K562 (cell line): Measurements from ENCODE around the gene SCAP. TPM values are rescaled to one million over a fixed set of nuclear protein-coding genes. Genes with fewer than 3 reads are reported as not detected.

ENCODE experiments used
- ATAC-seq: fragments of 200-7000 bp; cut with Tn5 transposase; 3 replicates; pipeline ENCODE4 v1.9.1; 2020; ENCODE audit warnings: moderate library complexity
- BruUV-seq: library from RNA; stranded (reverse); fragments of 400-500 nt; replicated peaks from 2 replicates; lab custom pipeline; 2021; lab: Mats Ljungman, UMichigan
- CTCF ChIA-PET: fragments of 300-600 bp; formaldehyde crosslinking; extraction: SDS; loops from one replicate; lab custom pipeline; 2021; ENCODE audit warnings: low intra/inter-chr PET ratio; lab: Yijun Ruan, JAX
- POLR2A ChIA-PET: fragments of 300-600, 350-650 bp; sonication (Branson Sonifier 250); formaldehyde crosslinking; extraction: SDS; loops from one replicate; lab custom pipeline; 2021; ENCODE audit warnings: antibody characterized with exemption, inconsistent platforms; lab: Yijun Ruan, JAX
- DNase-seq, 4 experiments: peaks; one replicate each; pipeline versions ENCODE4 v3.0.0 to v3.0.0-alpha.2; 2011 to 2018; ENCODE audit warnings: low spot score in 3 of 4, mixed read lengths in 3 of 4; ENCODE audit errors: extremely low read depth in 1 of 4
- FAIRE-seq: peaks from 2 replicates; lab custom pipeline; 2011; peaks lifted over from hg19 to GRCh38; lab: Jason Lieb, UNC
- H2AFZ ChIP-seq: 2 replicates; pipeline ENCODE4 v1.6.0; 2011; ENCODE audit warnings: low read depth, low read length, control low read depth, inconsistent platforms
- H3K27ac ChIP-seq: fragments of 200-600 bp; 3 replicates; pipeline ENCODE4 v1.8.0; 2011; ENCODE audit warnings: low read depth, mild to moderate bottlenecking, control low read depth, inconsistent platforms, low read length, moderate library complexity, mixed read lengths; ENCODE audit errors: extremely low read depth
- H3K27me3 ChIP-seq, 2 experiments: fragments of 300-600 bp in 1 of 2; 2 replicates in 1 of 2; 3 replicates in 1 of 2; pipeline versions ENCODE4 v1.6.0 to v1.8.0; 2011; ENCODE audit warnings: inconsistent platforms in 2 of 2, low read length in 2 of 2, mild to moderate bottlenecking in 1 of 2, mixed read lengths in 1 of 2, moderate library complexity in 1 of 2; ENCODE audit not compliant: control insufficient read depth in 2 of 2, insufficient read depth in 2 of 2
- H3K36me3 ChIP-seq: fragments of 300-600 bp; 3 replicates; pipeline ENCODE4 v1.8.0; 2011; ENCODE audit warnings: mild to moderate bottlenecking, low read length, inconsistent platforms; ENCODE audit not compliant: control insufficient read depth, insufficient read depth
- H3K4me1 ChIP-seq, 2 experiments: fragments of 200-600 bp in 1 of 2; replicated peaks in 1 of 2; 2 replicates in 1 of 2; 3 replicates in 1 of 2; pipeline versions ENCODE4 v1.5.1 to v1.8.0; 2011; ENCODE audit warnings: inconsistent platforms in 2 of 2, low read length in 2 of 2, mild to moderate bottlenecking in 1 of 2, mixed read lengths in 1 of 2, moderate library complexity in 1 of 2; ENCODE audit not compliant: control insufficient read depth in 2 of 2, insufficient read depth in 2 of 2
- H3K4me2 ChIP-seq: 2 replicates; pipeline ENCODE4 v1.6.1; 2011; ENCODE audit warnings: low read length, control low read depth, inconsistent platforms, mixed read lengths; ENCODE audit not compliant: insufficient read depth
- H3K4me3 ChIP-seq: fragments of 200-600 bp; sonication (generic), shearing (Covaris generic); 2 replicates; pipeline ENCODE4 v1.5.1; 2016; ENCODE audit warnings: control low read depth, inconsistent platforms
- H3K79me2 ChIP-seq: fragments of 200-600 bp; 3 replicates; pipeline ENCODE4 v1.8.0; 2011; ENCODE audit warnings: low read length, inconsistent platforms; ENCODE audit not compliant: control insufficient read depth, insufficient read depth
- H3K9ac ChIP-seq, 2 experiments: 2 replicates each; pipeline versions ENCODE4 v1.6.0 to v1.6.1; 2011; ENCODE audit warnings: low read depth in 2 of 2, low read length in 2 of 2, control low read depth in 1 of 2, inconsistent platforms in 1 of 2, mild to moderate bottlenecking in 1 of 2, mixed read lengths in 1 of 2; ENCODE audit not compliant: insufficient read depth in 1 of 2
- H3K9me1 ChIP-seq: one replicate; pipeline ENCODE4 v1.6.0; 2011; ENCODE audit warnings: inconsistent platforms, mild to moderate bottlenecking, low read length, moderate library complexity; ENCODE audit not compliant: control insufficient read depth, insufficient read depth
- H3K9me3 ChIP-seq: replicated peaks from 2 replicates; pipeline ENCODE4 v1.5.1; 2011; ENCODE audit warnings: low read depth, low read length, inconsistent platforms; ENCODE audit not compliant: control insufficient read depth, insufficient read depth
- H4K20me1 ChIP-seq: replicated peaks from 2 replicates; pipeline ENCODE4 v1.6.1; 2011; ENCODE audit warnings: low read length, inconsistent platforms, mixed read lengths; ENCODE audit not compliant: control insufficient read depth, insufficient read depth
- DACH1 ChIP-seq: fragments of 450-650 bp; IDR thresholded peaks from 2 replicates; pipeline ENCODE4 v1.6.1; 2018; ENCODE audit not compliant: partially characterized antibody
- DIDO1 ChIP-seq: fragments of 450-650 bp; IDR thresholded peaks from 2 replicates; pipeline ENCODE4 v1.6.1; 2016; ENCODE audit warnings: low read depth, missing biosample characterization, missing genetic modification characterization
- MIER1 ChIP-seq: fragments of 450-650 bp; IDR thresholded peaks from 2 replicates; pipeline ENCODE4 v1.6.1; 2016; ENCODE audit warnings: antibody characterized with exemption, mild to moderate bottlenecking, low read depth
- RUNX1 ChIP-seq: sonication (generic); IDR thresholded peaks from 2 replicates; pipeline ENCODE4 v1.6.1; 2016; ENCODE audit warnings: antibody characterized with exemption, low read depth
- TARDBP ChIP-seq: fragments of 450-650 bp; IDR thresholded peaks from 2 replicates; pipeline ENCODE4 v1.6.1; 2016
- YY1 ChIP-seq, 3 experiments: IDR thresholded peaks; 2 replicates each; pipeline ENCODE4 v1.6.1; 2011; ENCODE audit warnings: low read length in 2 of 3, mild to moderate bottlenecking in 2 of 3, moderate library complexity in 2 of 3, borderline replicate concordance in 1 of 3, control low read depth in 1 of 3, low read depth in 1 of 3; ENCODE audit not compliant: insufficient read depth in 3 of 3, insufficient replicate concordance in 2 of 3, control insufficient read depth in 1 of 3, insufficient read length in 1 of 3; ENCODE audit errors: extremely low read depth in 1 of 3
- ZBTB17 ChIP-seq: fragments of 450-650 bp; formaldehyde crosslinking; IDR thresholded peaks from 2 replicates; pipeline ENCODE4 v1.4.0; 2020; ENCODE audit warnings: mild to moderate bottlenecking
- ZNF589 ChIP-seq: fragments of 200-800 bp; sonication (Bioruptor generic); IDR thresholded peaks from 2 replicates; pipeline ENCODE4 v1.6.1; 2016; ENCODE audit warnings: low read depth, missing genetic modification characterization, missing compliant biosample characterization
- WGBS: fragments of 100-300 bp; shearing (Covaris generic); methylation state at CpG from one replicate; pipeline ENCODE4 v1.1.6; 2016; ENCODE audit warnings: low coverage, mixed read lengths; ENCODE audit not compliant: insufficient coverage; ENCODE audit errors: missing lambda C conversion rate; 5-methylcytosine and 5-hydroxymethylcytosine counted together
- in situ Hi-C: fragments of 300-500 bp; cut with MboI; formaldehyde crosslinking; loops from 4 replicates; pipeline ENCODE4 v1.15.0; 2018; ENCODE audit warnings: inconsistent platforms, mixed read lengths
- intact Hi-C: fragments of 100-400 bp; cut with micrococcal nuclease; formaldehyde crosslinking; loops from 2 replicates; pipeline ENCODE4 v1.14.2; 2022
- polyA plus RNA-seq, 8 experiments: library from polyadenylated mRNA; depleted of rRNA in 4 of 8; stranded (reverse) in 5 of 8; unstranded in 3 of 8; fragments of >200 nt; fragmentation: Nextera tagmentation in 2 of 8; fragmentation: Illumina TruSeq in 1 of 8; extraction: Ambion mirVana in 2 of 8; extraction: Trizol in 1 of 8; gene quantifications; 2 replicates each; pipeline versions ENCODE4 v1.2.1 to v1.2.3, GENCODE V29; 2011 to 2014; ENCODE audit warnings: inconsistent platforms in 1 of 8, missing spikeins in 1 of 8
- total RNA-seq, 7 experiments: library from RNA; depleted of rRNA in 6 of 7; stranded (reverse); fragments of >200 nt in 6 of 7; fragmentation: Illumina TruSeq in 2 of 7; extraction: Trizol in 2 of 7; gene quantifications; 2 replicates each; pipeline versions ENCODE4 v1.2.1 to v1.2.3, GENCODE V29; 2011 to 2021; ENCODE audit warnings: low replicate concordance in 1 of 7
- TF ChIP-seq, protein P1 (sequence below): fragments of 450-650 bp; IDR thresholded peaks from 2 replicates; pipeline ENCODE4 v1.6.1; 2016; ENCODE audit warnings: low read depth, mild to moderate bottlenecking, moderate library complexity
- TF ChIP-seq, protein P2 (sequence below): fragments of 250-450 bp; sonication (Bioruptor Pico); IDR thresholded peaks from 2 replicates; pipeline ENCODE4 v1.5.0; 2020; ENCODE audit warnings: mild to moderate bottlenecking
- TF ChIP-seq, protein P3 (sequence below): sonication (generic); formaldehyde crosslinking; IDR thresholded peaks from 2 replicates; pipeline ENCODE4 v1.8.0; 2022; ENCODE audit warnings: missing genetic modification reagents, mild to moderate bottlenecking, borderline replicate concordance

SCAP gene
- total and polyA plus RNA-seq, 9 of the 15 experiments (the other 6 are each of a cell fraction or from before 2014, with no cell fraction given) = 2.6 to 104 (median 37.8) TPM

DNA sequence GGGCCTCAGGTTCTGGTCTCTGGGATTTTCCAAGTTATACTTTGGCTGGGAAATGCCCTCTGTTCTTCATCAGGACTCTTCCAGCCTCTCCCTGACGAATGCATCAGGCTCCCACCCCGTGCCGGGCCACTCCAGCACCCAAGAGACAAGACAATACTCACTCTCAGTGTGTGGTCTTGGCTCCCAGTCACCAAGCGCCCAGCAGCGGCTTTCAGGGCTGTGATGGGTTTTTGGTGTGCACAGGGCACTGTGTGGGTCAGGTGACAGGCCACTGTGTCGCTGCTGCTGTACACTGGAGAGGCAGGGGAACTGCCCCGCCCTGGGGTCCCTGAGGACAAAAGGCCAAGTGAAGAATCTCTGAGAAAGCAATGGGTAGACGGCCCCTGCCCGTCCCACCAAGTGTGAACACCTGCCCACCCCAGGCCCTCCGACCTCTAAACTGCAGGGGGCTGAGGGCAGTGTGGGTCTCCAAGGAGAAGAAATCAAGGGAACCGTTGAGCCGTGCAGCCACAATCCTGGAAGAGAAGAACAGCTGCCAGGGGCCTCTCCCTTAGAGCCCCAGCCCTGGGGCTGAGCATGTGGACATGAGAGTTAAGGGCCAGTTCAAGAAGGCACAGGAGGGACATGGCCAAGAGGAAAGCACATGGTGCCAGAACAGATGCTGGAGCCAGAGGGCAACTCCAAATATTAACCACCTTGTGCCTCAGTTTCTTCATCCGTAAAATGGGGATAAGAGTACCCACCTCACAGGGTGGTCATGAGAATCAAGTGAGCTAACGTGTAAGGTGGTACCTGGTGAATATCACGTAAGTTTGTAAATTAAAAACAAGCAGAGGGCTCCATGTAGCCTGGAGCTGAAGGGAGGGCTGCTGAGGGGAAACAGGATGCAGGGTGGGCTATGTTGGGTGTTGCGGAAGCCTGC lies 60.8 kb downstream of the SCAP start:
- Histone ChIP-seq H3K4me3 (no peak overlapping the region), H3K27ac (no peak overlapping the region), H3K36me3 (peaks cover 87% of the 10 kb centered on the region; the same call in 2 of the 3 replicates), H3K4me2 (no peak overlapping the region), H3K79me2 (no peaks in the 10 kb centered on the region), H2AFZ (no peak overlapping the region), H3K9ac (peak overlapping the region in 1 of 2 experiments; percentile 66; a peak in 1 of 4 replicates), H3K4me1 (peaks cover 0 to 40% of the 10 kb centered on the region in 2 experiments; a peak in 1 of 5 replicates), H3K27me3 (no peaks in the 10 kb centered on the region), H3K9me1 (no peaks in the 10 kb centered on the region), H4K20me1 (peaks cover 9% of the 10 kb centered on the region; the same call in 1 of the 2 replicates), H3K9me3 (no peaks in the 10 kb centered on the region)
- ATAC-seq (no peak), DNase-seq (no peak), FAIRE-seq (no peak)
- BruUV-seq = no TSS peak
- CTCF ChIA-PET = no interaction called here
- 91% methylated on average over 15 of the region's 16 CpGs for WGBS
- POLR2A ChIA-PET = interaction anchor here (0.6 to 1.6 kb wide), 7 partner anchors 9 to 991 kb away, joined by 3 to 7 read pairs (median 3); partner anchors contain the start of gene SETD2
- in situ Hi-C loops (no loop called here), intact Hi-C loops (no loop called here)
- TF ChIP-seq, protein P1, sequence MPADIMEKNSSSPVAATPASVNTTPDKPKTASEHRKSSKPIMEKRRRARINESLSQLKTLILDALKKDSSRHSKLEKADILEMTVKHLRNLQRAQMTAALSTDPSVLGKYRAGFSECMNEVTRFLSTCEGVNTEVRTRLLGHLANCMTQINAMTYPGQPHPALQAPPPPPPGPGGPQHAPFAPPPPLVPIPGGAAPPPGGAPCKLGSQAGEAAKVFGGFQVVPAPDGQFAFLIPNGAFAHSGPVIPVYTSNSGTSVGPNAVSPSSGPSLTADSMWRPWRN = no peak
- TF ChIP-seq DIDO1 (tag) (no peak), TARDBP (no peak), YY1 (IDR thresholded peaks at IDR 0.05; ENCODE audit: borderline replicate concordance in 1 of 3, control insufficient read depth in 1 of 3, extremely low read depth in 1 of 3, insufficient read depth in 3 of 3, insufficient read length in 1 of 3, insufficient replicate concordance in 2 of 3, low read depth in 1 of 3, low read length in 2 of 3) (no peak), DACH1 (no peak), RUNX1 (no peak), ZNF589 (no peak), MIER1 (no peak), ZBTB17 (CRISPR knock-in tag) (no peak)
- TF ChIP-seq, protein P2, sequence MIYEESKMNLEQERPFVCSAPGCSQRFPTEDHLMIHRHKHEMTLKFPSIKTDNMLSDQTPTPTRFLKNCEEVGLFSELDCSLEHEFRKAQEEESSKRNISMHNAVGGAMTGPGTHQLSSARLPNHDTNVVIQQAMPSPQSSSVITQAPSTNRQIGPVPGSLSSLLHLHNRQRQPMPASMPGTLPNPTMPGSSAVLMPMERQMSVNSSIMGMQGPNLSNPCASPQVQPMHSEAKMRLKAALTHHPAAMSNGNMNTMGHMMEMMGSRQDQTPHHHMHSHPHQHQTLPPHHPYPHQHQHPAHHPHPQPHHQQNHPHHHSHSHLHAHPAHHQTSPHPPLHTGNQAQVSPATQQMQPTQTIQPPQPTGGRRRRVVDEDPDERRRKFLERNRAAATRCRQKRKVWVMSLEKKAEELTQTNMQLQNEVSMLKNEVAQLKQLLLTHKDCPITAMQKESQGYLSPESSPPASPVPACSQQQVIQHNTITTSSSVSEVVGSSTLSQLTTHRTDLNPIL (CRISPR knock-in tag) = no peak
- TF ChIP-seq, protein P3, sequence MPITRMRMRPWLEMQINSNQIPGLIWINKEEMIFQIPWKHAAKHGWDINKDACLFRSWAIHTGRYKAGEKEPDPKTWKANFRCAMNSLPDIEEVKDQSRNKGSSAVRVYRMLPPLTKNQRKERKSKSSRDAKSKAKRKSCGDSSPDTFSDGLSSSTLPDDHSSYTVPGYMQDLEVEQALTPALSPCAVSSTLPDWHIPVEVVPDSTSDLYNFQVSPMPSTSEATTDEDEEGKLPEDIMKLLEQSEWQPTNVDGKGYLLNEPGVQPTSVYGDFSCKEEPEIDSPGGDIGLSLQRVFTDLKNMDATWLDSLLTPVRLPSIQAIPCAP (CRISPR knock-in tag) = no peak
